Measurements from ENCODE around the gene CD81.

CD81 gene

DNA sequence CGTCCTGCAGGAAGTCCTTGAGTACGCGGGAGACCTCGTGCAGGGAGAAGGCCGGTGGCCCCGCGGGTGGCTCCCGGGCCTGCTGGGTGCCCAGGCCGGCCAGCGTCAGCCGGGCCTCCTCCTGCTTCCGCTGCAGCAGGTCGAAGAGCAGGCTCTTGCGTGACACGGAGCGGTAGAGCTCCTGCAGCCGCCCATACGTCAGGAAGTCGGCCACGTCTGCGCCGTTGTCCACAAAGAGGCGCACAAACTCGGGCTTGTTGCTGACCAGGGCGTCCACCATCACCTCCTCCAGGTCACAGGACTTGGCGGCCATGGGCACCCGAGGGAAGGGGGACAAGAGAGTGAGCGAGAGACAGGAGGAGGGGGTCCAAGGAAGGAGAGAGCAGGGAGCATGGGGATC lies 38.1 kb downstream of the CD81 start:
- TF ChIP-seq EP300 (IDR thresholded peaks at IDR 0.05; ENCODE audit: borderline replicate concordance) (no peak), TAF1 (IDR thresholded peaks at IDR 0.05; ENCODE audit: low read depth) (no peak), CEBPB (IDR thresholded peaks at IDR 0.05) (no peak), CREB1 (IDR thresholded peaks at IDR 0.05; ENCODE audit: low read depth) (no peak), ZBTB7A (IDR thresholded peaks at IDR 0.05; ENCODE audit: low read depth) (no peak), TEAD4 (IDR thresholded peaks at IDR 0.05) (no peak), NFIC (IDR thresholded peaks at IDR 0.05) (no peak), EGR1 (IDR thresholded peaks at IDR 0.05) (no peak), RAD21 (IDR thresholded peaks at IDR 0.05; ENCODE audit: low read depth) (no peak), YY1 (IDR thresholded peaks at IDR 0.05; ENCODE audit: low read depth) (no peak), TCF12 (IDR thresholded peaks at IDR 0.05; ENCODE audit: low read depth) (no peak), FOXM1 (IDR thresholded peaks at IDR 0.05; ENCODE audit: borderline replicate concordance, low read depth) (no peak)
- TF ChIP-seq, protein P1, sequence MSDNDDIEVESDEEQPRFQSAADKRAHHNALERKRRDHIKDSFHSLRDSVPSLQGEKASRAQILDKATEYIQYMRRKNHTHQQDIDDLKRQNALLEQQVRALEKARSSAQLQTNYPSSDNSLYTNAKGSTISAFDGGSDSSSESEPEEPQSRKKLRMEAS (IDR thresholded peaks at IDR 0.05) = no peak
- TF ChIP-seq, protein P2, sequence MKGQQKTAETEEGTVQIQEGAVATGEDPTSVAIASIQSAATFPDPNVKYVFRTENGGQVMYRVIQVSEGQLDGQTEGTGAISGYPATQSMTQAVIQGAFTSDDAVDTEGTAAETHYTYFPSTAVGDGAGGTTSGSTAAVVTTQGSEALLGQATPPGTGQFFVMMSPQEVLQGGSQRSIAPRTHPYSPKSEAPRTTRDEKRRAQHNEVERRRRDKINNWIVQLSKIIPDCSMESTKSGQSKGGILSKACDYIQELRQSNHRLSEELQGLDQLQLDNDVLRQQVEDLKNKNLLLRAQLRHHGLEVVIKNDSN (IDR thresholded peaks at IDR 0.05) = no peak
- TF ChIP-seq, protein P3, sequence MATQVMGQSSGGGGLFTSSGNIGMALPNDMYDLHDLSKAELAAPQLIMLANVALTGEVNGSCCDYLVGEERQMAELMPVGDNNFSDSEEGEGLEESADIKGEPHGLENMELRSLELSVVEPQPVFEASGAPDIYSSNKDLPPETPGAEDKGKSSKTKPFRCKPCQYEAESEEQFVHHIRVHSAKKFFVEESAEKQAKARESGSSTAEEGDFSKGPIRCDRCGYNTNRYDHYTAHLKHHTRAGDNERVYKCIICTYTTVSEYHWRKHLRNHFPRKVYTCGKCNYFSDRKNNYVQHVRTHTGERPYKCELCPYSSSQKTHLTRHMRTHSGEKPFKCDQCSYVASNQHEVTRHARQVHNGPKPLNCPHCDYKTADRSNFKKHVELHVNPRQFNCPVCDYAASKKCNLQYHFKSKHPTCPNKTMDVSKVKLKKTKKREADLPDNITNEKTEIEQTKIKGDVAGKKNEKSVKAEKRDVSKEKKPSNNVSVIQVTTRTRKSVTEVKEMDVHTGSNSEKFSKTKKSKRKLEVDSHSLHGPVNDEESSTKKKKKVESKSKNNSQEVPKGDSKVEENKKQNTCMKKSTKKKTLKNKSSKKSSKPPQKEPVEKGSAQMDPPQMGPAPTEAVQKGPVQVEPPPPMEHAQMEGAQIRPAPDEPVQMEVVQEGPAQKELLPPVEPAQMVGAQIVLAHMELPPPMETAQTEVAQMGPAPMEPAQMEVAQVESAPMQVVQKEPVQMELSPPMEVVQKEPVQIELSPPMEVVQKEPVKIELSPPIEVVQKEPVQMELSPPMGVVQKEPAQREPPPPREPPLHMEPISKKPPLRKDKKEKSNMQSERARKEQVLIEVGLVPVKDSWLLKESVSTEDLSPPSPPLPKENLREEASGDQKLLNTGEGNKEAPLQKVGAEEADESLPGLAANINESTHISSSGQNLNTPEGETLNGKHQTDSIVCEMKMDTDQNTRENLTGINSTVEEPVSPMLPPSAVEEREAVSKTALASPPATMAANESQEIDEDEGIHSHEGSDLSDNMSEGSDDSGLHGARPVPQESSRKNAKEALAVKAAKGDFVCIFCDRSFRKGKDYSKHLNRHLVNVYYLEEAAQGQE (IDR thresholded peaks at IDR 0.05; ENCODE audit: low read depth) = no peak

DNA sequence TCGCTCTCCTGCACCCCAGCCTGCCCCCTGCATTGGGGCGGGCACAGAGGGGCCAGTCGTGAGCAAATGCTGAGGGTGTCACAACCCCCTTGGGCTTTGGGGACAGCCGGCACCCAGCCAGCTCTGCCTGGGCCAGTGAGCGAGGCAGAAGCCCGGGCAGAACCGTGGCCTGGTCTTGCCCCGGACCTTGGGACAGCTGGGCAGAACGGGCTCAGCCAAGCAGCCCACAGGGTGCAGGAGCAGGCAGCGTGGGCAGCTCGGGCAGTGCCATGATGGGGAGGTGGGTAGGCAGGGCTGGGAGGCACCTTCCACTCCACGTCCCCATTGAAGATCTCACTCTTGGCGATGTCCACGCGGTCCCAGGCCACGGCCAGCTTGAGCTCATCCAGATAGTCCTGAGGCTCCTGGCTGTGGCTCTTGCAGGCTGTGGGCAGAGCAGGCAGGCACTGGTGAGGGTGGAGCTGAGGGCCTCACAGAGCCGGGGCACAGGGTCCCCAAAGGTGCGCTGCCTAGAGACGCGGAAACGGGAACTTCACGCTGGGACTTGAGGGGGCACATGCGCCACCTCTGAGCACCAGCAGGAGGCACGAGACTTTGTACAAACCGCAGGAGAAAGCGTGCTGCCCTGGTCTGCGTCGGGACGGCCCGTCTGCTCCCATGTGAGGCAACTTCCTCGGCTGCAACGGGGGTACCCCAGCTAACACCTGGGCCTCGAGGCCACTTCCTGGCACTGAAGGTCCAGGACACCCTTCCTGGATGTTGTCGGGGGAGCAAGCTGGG lies 38.7 kb downstream of the CD81 start:
- TF ChIP-seq TCF12 (IDR thresholded peaks at IDR 0.05; ENCODE audit: low read depth) = no peak
- no peak for TF ChIP-seq YY1 (IDR thresholded peaks at IDR 0.05; ENCODE audit: low read depth)
- no peak for TF ChIP-seq RAD21 (IDR thresholded peaks at IDR 0.05; ENCODE audit: low read depth)
- TF ChIP-seq TAF1 (IDR thresholded peaks at IDR 0.05; ENCODE audit: low read depth) = no peak

DNA sequence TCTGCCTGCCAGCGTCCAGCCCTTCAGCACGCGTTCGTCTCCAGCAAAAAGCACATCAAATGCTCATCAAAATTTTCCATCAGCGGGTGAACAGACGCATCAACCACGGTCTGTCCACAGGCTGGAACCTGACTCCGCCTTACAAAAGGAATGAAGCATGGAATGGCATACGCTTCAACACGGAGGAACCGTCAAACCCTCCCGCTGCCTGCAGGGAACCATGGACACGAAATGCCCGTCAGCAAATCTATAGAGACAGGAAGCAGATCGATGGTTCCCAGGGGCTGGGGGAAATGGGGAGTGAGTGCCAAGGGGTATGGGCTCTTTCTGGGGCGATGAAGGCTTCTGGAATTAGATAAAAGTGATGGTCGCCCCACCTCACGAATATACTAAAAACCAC lies 39.7 kb downstream of the CD81 start:
- TF ChIP-seq, protein P1 (IDR thresholded peaks at IDR 0.05) = no peak
- no peak for TF ChIP-seq ZBTB7A (IDR thresholded peaks at IDR 0.05; ENCODE audit: low read depth)

DNA sequence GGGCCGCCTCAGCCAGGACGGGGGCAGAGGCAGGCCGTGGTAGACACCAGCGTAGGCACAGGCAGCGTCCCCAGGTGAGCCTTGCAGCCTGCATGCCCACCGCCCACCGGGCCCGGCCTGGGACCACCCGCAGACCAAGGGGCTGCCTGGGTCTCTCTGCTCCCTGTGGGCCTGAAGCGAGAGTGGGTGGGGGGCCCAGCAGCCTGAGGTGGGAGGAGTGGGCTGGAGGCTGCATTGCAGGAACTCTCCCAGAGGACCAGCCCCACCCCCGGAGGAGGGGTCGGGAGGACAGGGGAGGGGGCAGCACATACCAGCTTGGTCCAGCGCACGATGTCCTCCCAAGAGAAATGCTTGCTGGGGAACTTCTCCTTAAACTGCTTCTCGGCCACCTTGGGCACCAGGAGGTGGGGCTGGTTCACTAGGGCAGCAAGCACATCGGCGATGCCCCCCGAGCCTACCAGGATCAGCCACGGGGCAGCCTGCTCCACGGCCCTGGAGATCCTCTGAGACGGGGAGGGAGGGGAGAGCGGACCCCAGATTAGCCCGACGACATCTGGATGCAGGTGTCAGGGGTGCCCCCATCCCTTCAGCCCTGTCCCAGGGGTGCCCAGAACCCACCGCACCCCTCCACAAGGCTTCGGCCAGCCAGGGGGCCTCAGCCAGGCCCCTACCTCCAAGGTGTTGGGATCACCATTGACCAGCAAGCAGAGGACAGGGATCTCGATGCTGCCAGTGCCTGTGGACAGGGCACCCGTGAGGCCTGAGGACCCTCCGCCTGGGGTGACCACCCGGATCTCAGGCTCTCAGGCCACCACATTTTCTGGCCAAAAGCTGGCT lies 41.0 kb downstream of the CD81 start:
- TF ChIP-seq CEBPB (IDR thresholded peaks at IDR 0.05) (no peak), YY1 (IDR thresholded peaks at IDR 0.05; ENCODE audit: low read depth) (no peak), TAF1 (IDR thresholded peaks at IDR 0.05; ENCODE audit: low read depth) (no peak), NFIC (IDR thresholded peaks at IDR 0.05) (no peak), RAD21 (IDR thresholded peaks at IDR 0.05; ENCODE audit: low read depth) (no peak), ZBTB7A (IDR thresholded peaks at IDR 0.05; ENCODE audit: low read depth) (no peak), CREB1 (IDR thresholded peaks at IDR 0.05; ENCODE audit: low read depth) (no peak), TEAD4 (IDR thresholded peaks at IDR 0.05) (no peak), FOXM1 (IDR thresholded peaks at IDR 0.05; ENCODE audit: borderline replicate concordance, low read depth) (no peak), TCF12 (IDR thresholded peaks at IDR 0.05; ENCODE audit: low read depth) (no peak), EGR1 (IDR thresholded peaks at IDR 0.05) (no peak), EP300 (IDR thresholded peaks at IDR 0.05; ENCODE audit: borderline replicate concordance) (no peak)
- TF ChIP-seq, protein P2 (IDR thresholded peaks at IDR 0.05) = no peak
- TF ChIP-seq, protein P3 (IDR thresholded peaks at IDR 0.05; ENCODE audit: low read depth) = no peak
- TF ChIP-seq, protein P1 (IDR thresholded peaks at IDR 0.05) = no peak

DNA sequence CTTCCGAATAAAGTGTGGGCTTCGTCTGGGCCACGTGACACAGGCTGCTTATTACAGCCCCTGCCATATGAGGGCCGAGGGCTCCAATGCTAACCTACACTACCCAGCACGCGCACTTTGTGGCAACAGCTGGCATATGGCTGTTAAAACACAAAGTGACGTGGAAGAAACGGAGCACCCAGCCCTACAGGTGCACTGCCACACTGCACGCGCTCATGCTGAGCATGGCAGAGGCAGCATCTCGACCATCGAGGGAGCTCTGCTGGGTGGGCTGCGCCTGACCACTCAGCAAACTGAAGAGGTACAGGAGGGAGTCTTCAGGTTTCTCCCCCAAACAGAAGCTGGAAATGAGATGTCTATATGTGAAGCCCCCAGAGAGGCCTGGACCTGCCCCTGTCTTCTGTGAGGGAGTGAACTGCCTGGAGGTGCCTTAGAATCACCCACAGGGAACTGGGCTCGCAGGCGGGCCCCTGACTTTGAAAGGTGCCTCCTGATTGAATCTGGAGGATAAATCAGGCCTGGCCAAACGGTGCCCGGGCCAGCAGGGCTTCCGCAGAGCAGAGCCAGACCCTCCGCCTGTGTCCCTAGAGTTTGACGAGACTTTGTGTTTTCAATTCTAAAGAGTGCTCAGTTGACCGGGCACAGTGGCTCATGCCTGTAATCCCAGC lies 41.7 kb downstream of the CD81 start:
- TF ChIP-seq ZBTB7A (IDR thresholded peaks at IDR 0.05; ENCODE audit: low read depth) (no peak), TCF12 (IDR thresholded peaks at IDR 0.05; ENCODE audit: low read depth) (no peak), NFIC (IDR thresholded peaks at IDR 0.05) (no peak), RAD21 (IDR thresholded peaks at IDR 0.05; ENCODE audit: low read depth) (no peak), CREB1 (IDR thresholded peaks at IDR 0.05; ENCODE audit: low read depth) (no peak), EGR1 (IDR thresholded peaks at IDR 0.05) (no peak), EP300 (IDR thresholded peaks at IDR 0.05; ENCODE audit: borderline replicate concordance) (no peak), CEBPB (IDR thresholded peaks at IDR 0.05) (no peak), FOXM1 (IDR thresholded peaks at IDR 0.05; ENCODE audit: borderline replicate concordance, low read depth) (no peak), YY1 (IDR thresholded peaks at IDR 0.05; ENCODE audit: low read depth) (no peak), TAF1 (IDR thresholded peaks at IDR 0.05; ENCODE audit: low read depth) (no peak), TEAD4 (IDR thresholded peaks at IDR 0.05) (no peak)
- TF ChIP-seq, protein P1 (IDR thresholded peaks at IDR 0.05) = no peak
- TF ChIP-seq, protein P3 (IDR thresholded peaks at IDR 0.05; ENCODE audit: low read depth) = no peak
- TF ChIP-seq, protein P2 (IDR thresholded peaks at IDR 0.05) = no peak

Measured in Ishikawa (cell line).